IPS-18c (cell line): ENCODE data around the gene MTRFR.
"Not testable (repeated sequence)": the region's sequence is repeated elsewhere in the genome, so short reads cannot be mapped to it uniquely, and the experiment has no call there.

Experiments
- H3K4me3 ChIP-seq: 2 replicates; pipeline ENCODE4 v1.7.0; 2013; ENCODE audit warnings: low read depth, mild to moderate bottlenecking, low read length, moderate library complexity; ENCODE audit not compliant: insufficient read depth
- H3K9me3 ChIP-seq: one replicate; pipeline ENCODE4 v1.6.1; 2013; ENCODE audit warnings: mild to moderate bottlenecking, low read length, moderate library complexity; ENCODE audit not compliant: control insufficient read depth, insufficient read depth

MTRFR gene

GRCh38 chr12:123243671-123244262 is 10.5 kb downstream of the MTRFR start:
- Histone ChIP-seq H3K9me3 (peaks cover 6% of the 10 kb centered on the region), H3K4me3 (no peak overlapping the region)

GRCh38 chr12:123245678-123246077 is 12.4 kb downstream of the MTRFR start:
- Histone ChIP-seq H3K4me3 (no peak overlapping the region), H3K9me3 (peaks cover 8% of the 10 kb centered on the region)

- H3K9me3 ChIP-seq, result not testable (repeated sequence)
These were observed 14.9 kb downstream of the MTRFR start for GRCh38 chr12:123248129-123248528.

GRCh38 chr12:123248996-123249741 is 15.9 kb downstream of the MTRFR start:
- not testable (repeated sequence) for H3K4me3 ChIP-seq, H3K9me3 ChIP-seq

More at GRCh38 chr12:123248129-123248528, 14.9 kb downstream of the MTRFR start:
- not testable (repeated sequence) for H3K4me3 ChIP-seq

- H3K4me3 ChIP-seq, result no peak overlapping the region
These were observed 17.5 kb downstream of the MTRFR start for GRCh38 chr12:123250471-123251383.

GRCh38 chr12:123251403-123252076 is 18.3 kb downstream of the MTRFR start:
- Histone ChIP-seq H3K4me3 (no peak overlapping the region), H3K9me3 (peaks cover 8% of the 10 kb centered on the region)

More at GRCh38 chr12:123250471-123251383, 17.5 kb downstream of the MTRFR start:
- H3K9me3 ChIP-seq, result peaks cover 8% of the 10 kb centered on the region

- H3K9me3 ChIP-seq, H3K4me3 ChIP-seq: not testable (repeated sequence)
These were observed 19.1 kb downstream of the MTRFR start for GRCh38 chr12:123252365-123252764.

GRCh38 chr12:123253641-123254459 is 20.6 kb downstream of the MTRFR start:
- Histone ChIP-seq H3K9me3 (peaks cover 2% of the 10 kb centered on the region), H3K4me3 (no peak overlapping the region)

- Histone ChIP-seq H3K9me3 (no peaks in the 10 kb centered on the region), H3K4me3 (no peak overlapping the region)
These were observed 21.7 kb downstream of the MTRFR start for GRCh38 chr12:123254853-123255446.

GRCh38 chr12:123258593-123258992 is 25.4 kb downstream of the MTRFR start:
- Histone ChIP-seq H3K9me3 (no peaks in the 10 kb centered on the region), H3K4me3 (no peak overlapping the region)

GRCh38 chr12:123260081-123260480 is 26.8 kb downstream of the MTRFR start:
- Histone ChIP-seq H3K4me3 (no peak overlapping the region), H3K9me3 (no peaks in the 10 kb centered on the region)

- H3K4me3 ChIP-seq, result no peak overlapping the region
- H3K9me3 ChIP-seq, result no peaks in the 10 kb centered on the region
These were observed 28.0 kb downstream of the MTRFR start for GRCh38 chr12:123261196-123261595.

- Histone ChIP-seq H3K9me3 (no peaks in the 10 kb centered on the region), H3K4me3 (no peak overlapping the region)
These were observed 30.1 kb downstream of the MTRFR start for GRCh38 chr12:123263196-123263817.

GRCh38 chr12:123264642-123265041 is 31.4 kb downstream of the MTRFR start:
- no peak overlapping the region for H3K4me3 ChIP-seq
- no peaks in the 10 kb centered on the region for H3K9me3 ChIP-seq

- no peak overlapping the region for H3K4me3 ChIP-seq
- no peaks in the 10 kb centered on the region for H3K9me3 ChIP-seq
These were observed 32.8 kb downstream of the MTRFR start for GRCh38 chr12:123265851-123266678.
